Left hindlimb (tissue), 1 donor: ENCODE data around the gene PTPRK.

Source experiments
- DNase-seq: peaks from one replicate; pipeline ENCODE4 v3.0.0-alpha.2; 2018

PTPRK gene

GRCh38 chr6:128057946-128058345, 462.5 kb downstream of the PTPRK start:
- no peak for DNase-seq

GRCh38 chr6:128057541-128057940, 462.9 kb downstream of the PTPRK start:
- no peak for DNase-seq

- no peak for DNase-seq
Observed at GRCh38 chr6:128053109-128053508, 467.3 kb downstream of the PTPRK start.

DNA sequence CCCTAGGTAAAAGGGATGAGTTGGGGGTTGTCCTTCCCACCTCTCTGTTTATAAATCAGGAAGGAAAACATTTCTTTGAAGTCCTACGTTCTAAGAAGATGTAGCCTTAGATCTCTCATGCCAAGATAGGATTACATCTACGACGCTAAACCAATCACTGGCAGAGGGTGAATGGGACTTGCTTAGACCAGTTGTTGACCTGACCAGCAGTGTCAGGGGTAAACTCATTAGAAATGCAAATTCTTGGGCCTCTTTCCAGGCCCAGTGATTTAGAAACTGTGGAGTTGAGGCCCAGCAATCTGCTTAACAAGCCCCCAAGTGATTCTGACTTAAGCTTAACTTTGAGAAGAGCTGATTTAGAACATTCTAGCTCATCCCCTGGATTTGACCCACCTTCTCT, 472.4 kb downstream of the PTPRK start:
- DNase-seq, result no peak

- DNase-seq, result no peak
Observed at GRCh38 chr6:128046033-128046432, 474.4 kb downstream of the PTPRK start.

DNA sequence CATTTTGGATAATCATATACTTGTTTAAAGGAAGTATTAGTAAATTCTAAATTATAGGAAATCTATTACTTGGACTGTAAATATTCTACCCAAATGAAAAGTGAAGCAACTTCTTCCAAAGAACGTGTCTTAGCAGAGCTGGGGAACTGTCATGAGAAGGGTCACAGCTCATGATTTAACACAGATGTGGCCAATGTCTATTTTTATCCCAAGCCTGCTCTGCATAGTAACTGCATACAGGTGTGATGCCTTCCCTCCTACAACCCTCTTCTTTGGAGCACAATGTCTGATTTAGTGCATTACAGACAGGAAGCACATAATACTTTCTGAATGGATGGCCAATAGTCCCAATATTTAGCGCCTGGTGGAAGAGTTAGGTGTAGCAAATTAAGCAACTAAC, 480.9 kb downstream of the PTPRK start:
- no peak for DNase-seq

DNA sequence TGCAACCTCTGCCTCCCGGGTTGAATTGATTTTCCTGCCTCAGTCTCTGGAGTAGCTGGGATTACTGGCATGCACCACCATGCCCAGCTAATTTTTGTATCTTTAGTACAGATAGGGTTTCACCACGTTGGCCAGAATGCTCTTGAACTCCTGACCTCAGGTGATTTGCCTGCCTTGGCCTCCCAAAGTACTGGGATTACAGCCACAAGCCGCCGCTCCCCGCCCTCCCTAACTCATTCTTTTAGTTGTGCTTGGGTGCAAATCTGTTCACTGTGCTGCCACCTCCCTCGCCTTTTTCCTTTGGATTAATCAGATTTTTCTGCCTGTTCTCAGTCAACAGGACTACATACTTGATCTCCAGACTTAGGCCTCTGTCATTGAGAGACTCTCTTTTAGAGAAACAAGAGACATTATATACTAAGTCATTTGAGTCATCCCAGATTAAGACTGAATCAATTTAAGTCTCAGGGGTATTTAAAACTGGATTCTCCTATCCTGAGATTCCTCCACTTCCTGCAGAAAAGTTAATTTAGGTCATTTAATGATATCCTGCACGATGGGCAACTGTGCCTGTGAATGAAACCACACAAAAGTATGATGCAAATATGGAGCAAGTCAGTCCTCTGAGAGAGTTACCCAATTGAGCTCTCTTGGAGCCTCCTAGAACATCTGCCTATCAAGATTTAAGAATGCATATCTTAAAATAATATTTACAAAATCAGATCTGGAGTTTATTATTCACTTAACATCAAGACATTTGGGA, 483.4 kb downstream of the PTPRK start:
- DNase-seq, result no peak

GRCh38 chr6:128033156-128033555, 487.2 kb downstream of the PTPRK start:
- no peak for DNase-seq

- no peak for DNase-seq
Observed at GRCh38 chr6:128032042-128032441, 488.4 kb downstream of the PTPRK start.

DNA sequence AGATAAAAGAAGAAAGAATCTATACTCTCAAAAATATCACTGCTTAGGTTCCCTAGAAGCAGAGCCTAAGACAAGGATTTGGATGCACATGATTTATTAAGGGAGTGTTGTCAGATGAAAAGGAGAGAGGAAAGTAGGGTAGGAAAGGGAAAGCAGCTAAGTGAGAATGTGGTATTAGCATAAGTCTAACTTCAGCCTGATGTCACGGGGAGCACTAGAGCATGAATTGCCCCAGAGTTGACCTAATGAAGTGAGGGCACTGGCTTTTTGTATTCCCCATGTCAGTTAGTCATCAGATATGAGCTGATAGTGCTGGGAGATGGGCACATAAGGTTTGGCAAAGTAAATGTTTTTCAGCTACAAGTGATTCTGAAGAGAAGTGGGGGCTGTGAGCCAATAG, 490.6 kb downstream of the PTPRK start:
- DNase-seq, result no peak

GRCh38 chr6:128028183-128028582, 492.2 kb downstream of the PTPRK start:
- no peak for DNase-seq

DNA sequence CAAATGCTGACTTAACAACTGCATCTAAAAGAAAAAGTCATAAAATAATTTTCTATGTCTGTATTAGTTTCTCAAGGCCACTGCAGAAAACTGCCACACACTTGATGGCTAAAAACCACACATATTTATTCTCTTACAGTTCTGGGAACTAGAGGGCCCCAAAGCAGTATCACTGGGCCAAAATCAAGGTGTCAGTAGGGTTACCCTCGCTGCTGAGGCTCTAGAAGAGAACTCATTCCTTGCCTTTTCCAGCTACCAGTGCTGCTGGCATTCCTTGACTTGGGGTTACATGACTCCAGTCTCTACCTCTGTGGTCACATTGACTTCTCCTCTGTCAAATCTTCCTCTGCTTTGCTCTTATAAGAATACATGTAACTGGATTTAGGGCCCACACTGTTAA, 494.9 kb downstream of the PTPRK start:
- DNase-seq, result no peak

GRCh38 chr6:128024969-128025368, 495.4 kb downstream of the PTPRK start:
- DNase-seq, result no peak

GRCh38 chr6:128024046-128024445, 496.4 kb downstream of the PTPRK start:
- no peak for DNase-seq

DNA sequence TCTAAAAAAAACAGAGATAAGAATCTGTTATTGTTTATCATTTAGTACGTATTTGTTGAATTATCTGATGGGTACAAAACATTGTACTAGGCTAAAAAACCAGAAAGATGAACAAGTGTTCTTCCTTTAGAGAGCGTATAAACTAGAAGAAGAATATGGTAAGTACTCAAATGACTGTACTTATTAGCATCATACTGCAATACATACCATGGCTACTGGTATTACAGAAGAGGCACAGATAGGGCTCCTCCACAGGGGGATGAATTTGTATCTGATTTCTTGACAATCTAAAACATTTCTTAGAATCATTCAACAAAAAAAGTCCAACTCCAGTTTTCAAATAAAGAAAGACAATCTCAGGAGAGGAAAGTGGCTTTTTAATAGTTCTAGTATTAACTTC, 501.6 kb downstream of the PTPRK start:
- DNase-seq, result no peak

GRCh38 chr6:128017288-128017687, 503.1 kb downstream of the PTPRK start:
- DNase-seq, result no peak

DNA sequence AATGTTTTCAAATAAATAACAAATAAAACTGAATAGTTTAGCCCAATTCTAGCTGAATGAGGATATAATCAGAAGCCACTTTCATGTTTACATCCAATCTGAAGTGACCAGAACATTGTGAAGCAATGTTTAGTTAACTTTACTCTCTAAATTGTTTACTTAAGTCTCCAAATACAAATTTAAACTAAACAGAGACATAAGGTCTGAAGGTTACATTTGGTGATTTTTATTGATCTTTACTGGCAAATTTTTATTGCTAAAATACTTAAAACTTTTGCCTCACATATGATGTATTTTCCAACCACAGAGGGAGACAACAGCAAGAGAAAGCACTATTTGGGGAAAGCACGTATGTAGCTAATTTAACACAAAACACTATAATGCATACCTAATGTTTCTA, 512.7 kb downstream of the PTPRK start:
- DNase-seq, result no peak

- no peak for DNase-seq
Observed at GRCh38 chr6:128005009-128005408, 515.4 kb downstream of the PTPRK start.

DNA sequence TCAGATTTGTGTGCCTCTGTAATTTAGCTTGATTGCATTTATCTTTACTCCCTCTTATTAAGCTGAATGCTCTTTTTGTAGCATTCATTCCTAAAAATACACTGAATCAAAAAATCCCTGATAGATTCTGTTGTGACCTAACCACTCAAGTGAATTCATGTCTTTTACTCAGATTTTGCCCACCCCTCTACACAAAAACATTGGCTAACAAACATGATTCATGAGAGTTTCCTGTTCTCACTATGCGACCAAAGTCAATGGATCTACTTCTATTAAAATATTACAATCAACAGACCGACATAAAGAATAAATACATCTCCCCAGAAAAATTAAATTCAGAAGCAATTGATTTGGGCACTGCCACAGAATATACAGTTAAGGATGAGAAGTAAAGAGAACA, 520.0 kb downstream of the PTPRK start:
- DNase-seq, result no peak

GRCh38 chr6:127998985-127999384, 521.4 kb downstream of the PTPRK start:
- no peak for DNase-seq

- no peak for DNase-seq
Observed at GRCh38 chr6:127997496-127998164, 522.8 kb downstream of the PTPRK start.

- DNase-seq, result no peak
Observed at GRCh38 chr6:127996925-127997324, 523.5 kb downstream of the PTPRK start.

DNA sequence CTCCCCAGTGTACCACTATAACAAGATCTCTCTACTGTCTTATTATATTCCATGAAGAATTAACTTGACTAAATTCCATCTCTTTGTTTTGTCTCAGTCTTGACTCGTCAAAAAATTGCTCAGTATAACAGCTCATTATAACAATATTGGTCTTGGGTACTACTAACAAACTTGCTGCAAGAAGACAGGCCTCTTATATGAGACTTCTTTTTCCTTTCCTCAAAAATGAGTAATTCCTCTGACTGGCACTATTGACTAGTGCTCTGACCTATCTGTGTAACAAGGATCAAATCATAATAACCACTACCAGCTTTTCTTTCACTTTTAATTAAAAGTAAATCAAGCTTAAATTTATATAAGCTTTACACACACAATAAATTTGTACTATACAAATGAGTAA, 528.3 kb downstream of the PTPRK start:
- no peak for DNase-seq

DNA sequence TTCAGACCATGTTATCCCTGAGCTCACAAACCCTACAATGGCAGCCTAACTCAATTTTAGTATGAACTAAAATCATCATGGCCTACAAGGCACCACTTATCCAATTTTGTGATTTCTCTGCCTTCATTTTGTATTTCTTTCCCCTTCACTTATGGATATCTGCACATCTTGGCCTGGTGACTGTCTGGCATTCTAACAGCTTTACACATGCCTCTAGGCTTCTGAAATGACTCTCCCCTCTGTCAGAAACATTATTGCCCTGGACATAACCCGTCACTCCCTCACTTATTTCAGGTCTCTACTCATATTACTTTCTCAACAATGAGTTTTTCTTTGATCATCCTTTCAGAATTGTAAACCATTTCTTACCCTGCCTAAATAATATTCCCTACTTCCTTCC, 530.3 kb downstream of the PTPRK start:
- DNase-seq, result no peak

DNA sequence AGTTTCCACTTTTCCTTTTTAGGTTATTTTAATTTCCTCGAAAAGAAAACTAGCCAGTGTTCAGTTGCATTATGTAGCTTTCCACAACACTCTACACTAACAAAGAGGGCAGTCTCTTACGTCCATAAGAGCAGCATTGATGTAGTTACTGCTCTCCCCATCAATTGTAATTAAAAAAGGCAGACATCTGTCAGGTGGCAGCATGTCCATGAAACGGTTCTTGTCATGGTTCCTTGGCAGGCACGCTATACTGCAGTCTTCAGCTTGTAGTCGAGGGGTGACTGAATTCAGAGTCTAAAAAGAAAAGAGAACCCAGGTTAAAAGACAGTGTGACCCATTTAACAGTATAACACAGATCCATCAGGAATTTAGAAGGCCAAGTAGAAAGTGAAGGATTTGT, 539.4 kb downstream of the PTPRK start:
- DNase-seq, result no peak
